Right lobe of liver (tissue), 4 donors: ENCODE measurements around the gene ASB4.

ENCODE experiments used
- CTCF ChIP-seq, 4 donors: fragments of 200-600 bp in 3 of 4; fragments of 450-650 bp in 1 of 4; IDR thresholded peaks; one replicate each; pipeline versions ENCODE4 v1.5.1 to v1.8.0; 2016 to 2022; ENCODE audit warnings: antibody characterized with exemption in 4 of 4, mild to moderate bottlenecking in 2 of 4
- POLR2A ChIP-seq: fragments of 450-650 bp; IDR thresholded peaks from one replicate; pipeline ENCODE4 v1.6.1; 2017; ENCODE audit warnings: antibody characterized with exemption, mild to moderate bottlenecking
- donor health status: DM: no; HTN: no; CAD: no.
- donor health status: DM: no; HTN: no; CAD: no.
- donor health status: DM: no; HTN: yes; CAD: no.

GRCh38 chr7:95517870-95518269, 32.1 kb downstream of the ASB4 start:
- no peak for TF ChIP-seq CTCF (IDR thresholded peaks at IDR 0.05)
- TF ChIP-seq POLR2A = no peak
